Measurements from ENCODE around the gene LOXHD1.

Gene LOXHD1

DNA sequence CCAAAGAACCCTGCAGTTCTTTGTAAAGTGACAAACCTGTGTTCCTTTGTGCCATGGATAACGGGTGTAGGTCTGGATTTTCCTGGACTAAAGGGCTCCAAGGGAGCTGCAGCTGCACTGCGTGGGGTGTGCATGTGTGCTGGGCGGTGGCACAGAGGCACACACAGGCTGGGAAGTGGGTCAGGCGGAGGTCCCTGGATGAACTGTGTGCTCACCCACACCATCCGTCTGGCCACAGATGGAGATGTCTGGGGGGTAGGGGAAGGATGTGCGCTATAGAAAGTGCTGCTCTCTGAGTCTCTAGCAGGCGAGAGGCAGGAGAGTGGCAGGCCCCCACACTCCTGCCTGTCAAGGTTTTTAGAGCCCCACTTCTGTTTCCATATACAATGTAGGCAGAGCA is 137.2 kb downstream of the LOXHD1 start:
- H3K9ac ChIP-seq (ENCODE audit: low read depth in 1 of 2, low read length in 2 of 2), result no peak overlapping the region
- no peak overlapping the region for H3K27ac ChIP-seq (ENCODE audit: low read depth in 2 of 2, low read length in 2 of 2)
- no peaks in the 10 kb centered on the region for H3K27me3 ChIP-seq (ENCODE audit: control insufficient read depth in 2 of 2, insufficient read depth in 2 of 2, low read length in 2 of 2)
- no peak overlapping the region for H3K4me3 ChIP-seq (ENCODE audit: low read length in 2 of 2)
- no peaks in the 10 kb centered on the region for H3K9me3 ChIP-seq (ENCODE audit: control insufficient read depth in 2 of 2, low read length in 2 of 2)
- no peaks in the 10 kb centered on the region for H3K36me3 ChIP-seq (ENCODE audit: control insufficient read depth in 2 of 2, insufficient read depth in 2 of 2, low read length in 2 of 2)
- no peaks in the 10 kb centered on the region for H3K4me1 ChIP-seq (ENCODE audit: control insufficient read depth in 2 of 2, insufficient read depth in 2 of 2, low read length in 2 of 2)

DNA sequence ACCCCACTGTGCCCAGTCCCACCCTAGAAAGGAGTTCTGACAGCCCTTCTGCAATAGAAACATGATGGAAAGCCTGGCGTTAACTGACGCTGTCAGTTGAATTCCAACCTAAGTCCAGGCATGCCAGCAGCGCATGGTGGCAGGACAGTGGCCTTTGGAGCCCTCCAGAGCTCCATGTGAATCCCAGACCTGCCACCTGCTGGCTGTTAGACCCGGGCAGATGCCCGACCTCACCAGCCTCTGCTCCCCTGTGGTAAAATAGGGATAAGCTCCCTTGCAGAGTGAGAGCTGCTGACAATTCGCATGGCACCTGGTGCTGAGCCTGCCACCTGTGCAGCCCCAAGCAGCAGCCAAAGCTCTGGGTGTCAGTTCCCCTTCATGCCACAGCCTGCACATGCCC is 138.6 kb downstream of the LOXHD1 start:
- Histone ChIP-seq H3K27me3 (ENCODE audit: control insufficient read depth in 2 of 2, insufficient read depth in 2 of 2, low read length in 2 of 2) (no peaks in the 10 kb centered on the region), H3K4me1 (ENCODE audit: control insufficient read depth in 2 of 2, insufficient read depth in 2 of 2, low read length in 2 of 2) (no peaks in the 10 kb centered on the region), H3K36me3 (ENCODE audit: control insufficient read depth in 2 of 2, insufficient read depth in 2 of 2, low read length in 2 of 2) (no peaks in the 10 kb centered on the region), H3K27ac (ENCODE audit: low read depth in 2 of 2, low read length in 2 of 2) (no peak overlapping the region), H3K9ac (ENCODE audit: low read depth in 1 of 2, low read length in 2 of 2) (no peak overlapping the region), H3K9me3 (ENCODE audit: control insufficient read depth in 2 of 2, low read length in 2 of 2) (no peaks in the 10 kb centered on the region), H3K4me3 (ENCODE audit: low read length in 2 of 2) (no peak overlapping the region)

DNA sequence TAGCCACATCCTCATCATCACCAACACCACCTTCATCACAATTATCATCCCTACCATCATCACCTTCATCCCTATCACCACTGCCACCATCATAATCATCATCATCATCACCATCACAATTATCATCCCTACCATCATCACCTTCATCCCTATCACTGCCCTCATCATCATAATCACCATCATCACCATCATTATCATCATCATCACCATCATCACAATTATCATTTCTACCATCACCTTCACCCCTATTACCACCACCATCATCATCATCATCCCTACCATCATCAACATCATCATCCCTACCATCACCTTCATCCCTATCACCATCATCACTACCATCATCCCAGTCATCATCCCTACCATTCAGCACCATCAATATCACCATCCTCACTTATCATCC is 140.5 kb downstream of the LOXHD1 start:
- no peak overlapping the region for H3K4me3 ChIP-seq (ENCODE audit: low read length in 2 of 2)
- H3K27ac ChIP-seq (ENCODE audit: low read depth in 2 of 2, low read length in 2 of 2), result no peak overlapping the region
- H3K36me3 ChIP-seq (ENCODE audit: control insufficient read depth in 2 of 2, insufficient read depth in 2 of 2, low read length in 2 of 2), result no peaks in the 10 kb centered on the region
- no peaks in the 10 kb centered on the region for H3K27me3 ChIP-seq (ENCODE audit: control insufficient read depth in 2 of 2, insufficient read depth in 2 of 2, low read length in 2 of 2)
- no peaks in the 10 kb centered on the region for H3K9me3 ChIP-seq (ENCODE audit: control insufficient read depth in 2 of 2, low read length in 2 of 2)
- H3K9ac ChIP-seq (ENCODE audit: low read depth in 1 of 2, low read length in 2 of 2), result no peak overlapping the region
- H3K4me1 ChIP-seq (ENCODE audit: control insufficient read depth in 2 of 2, insufficient read depth in 2 of 2, low read length in 2 of 2), result no peaks in the 10 kb centered on the region

GRCh38 chr18:46510386-46510785 is 146.6 kb downstream of the LOXHD1 start:
- Histone ChIP-seq H3K4me1 (ENCODE audit: control insufficient read depth in 2 of 2, insufficient read depth in 2 of 2, low read length in 2 of 2) (no peaks in the 10 kb centered on the region), H3K36me3 (ENCODE audit: control insufficient read depth in 2 of 2, insufficient read depth in 2 of 2, low read length in 2 of 2) (no peaks in the 10 kb centered on the region), H3K9me3 (ENCODE audit: control insufficient read depth in 2 of 2, low read length in 2 of 2) (no peaks in the 10 kb centered on the region), H3K27ac (ENCODE audit: low read depth in 2 of 2, low read length in 2 of 2) (no peak overlapping the region), H3K4me3 (ENCODE audit: low read length in 2 of 2) (no peak overlapping the region), H3K27me3 (ENCODE audit: control insufficient read depth in 2 of 2, insufficient read depth in 2 of 2, low read length in 2 of 2) (no peaks in the 10 kb centered on the region), H3K9ac (ENCODE audit: low read depth in 1 of 2, low read length in 2 of 2) (no peak overlapping the region)

GRCh38 chr18:46509530-46509929 is 147.5 kb downstream of the LOXHD1 start:
- H3K9me3 ChIP-seq (ENCODE audit: control insufficient read depth in 2 of 2, low read length in 2 of 2), result no peaks in the 10 kb centered on the region
- H3K27me3 ChIP-seq (ENCODE audit: control insufficient read depth in 2 of 2, insufficient read depth in 2 of 2, low read length in 2 of 2), result no peaks in the 10 kb centered on the region
- H3K9ac ChIP-seq (ENCODE audit: low read depth in 1 of 2, low read length in 2 of 2), result no peak overlapping the region
- no peak overlapping the region for H3K4me3 ChIP-seq (ENCODE audit: low read length in 2 of 2)
- no peaks in the 10 kb centered on the region for H3K36me3 ChIP-seq (ENCODE audit: control insufficient read depth in 2 of 2, insufficient read depth in 2 of 2, low read length in 2 of 2)
- no peak overlapping the region for H3K27ac ChIP-seq (ENCODE audit: low read depth in 2 of 2, low read length in 2 of 2)
- no peaks in the 10 kb centered on the region for H3K4me1 ChIP-seq (ENCODE audit: control insufficient read depth in 2 of 2, insufficient read depth in 2 of 2, low read length in 2 of 2)

- Histone ChIP-seq H3K27ac (ENCODE audit: low read depth in 2 of 2, low read length in 2 of 2) (no peak overlapping the region), H3K27me3 (ENCODE audit: control insufficient read depth in 2 of 2, insufficient read depth in 2 of 2, low read length in 2 of 2) (no peaks in the 10 kb centered on the region), H3K4me3 (ENCODE audit: low read length in 2 of 2) (no peak overlapping the region), H3K9me3 (ENCODE audit: control insufficient read depth in 2 of 2, low read length in 2 of 2) (no peaks in the 10 kb centered on the region), H3K36me3 (ENCODE audit: control insufficient read depth in 2 of 2, insufficient read depth in 2 of 2, low read length in 2 of 2) (no peaks in the 10 kb centered on the region), H3K4me1 (ENCODE audit: control insufficient read depth in 2 of 2, insufficient read depth in 2 of 2, low read length in 2 of 2) (no peaks in the 10 kb centered on the region), H3K9ac (ENCODE audit: low read depth in 1 of 2, low read length in 2 of 2) (no peak overlapping the region)
Measured at GRCh38 chr18:46506974-46507586, 149.9 kb downstream of the LOXHD1 start.

- Histone ChIP-seq H3K27me3 (ENCODE audit: control insufficient read depth in 2 of 2, insufficient read depth in 2 of 2, low read length in 2 of 2) (no peaks in the 10 kb centered on the region), H3K9me3 (ENCODE audit: control insufficient read depth in 2 of 2, low read length in 2 of 2) (no peaks in the 10 kb centered on the region), H3K4me1 (ENCODE audit: control insufficient read depth in 2 of 2, insufficient read depth in 2 of 2, low read length in 2 of 2) (no peaks in the 10 kb centered on the region), H3K27ac (ENCODE audit: low read depth in 2 of 2, low read length in 2 of 2) (no peak overlapping the region), H3K36me3 (ENCODE audit: control insufficient read depth in 2 of 2, insufficient read depth in 2 of 2, low read length in 2 of 2) (no peaks in the 10 kb centered on the region), H3K9ac (ENCODE audit: low read depth in 1 of 2, low read length in 2 of 2) (no peak overlapping the region), H3K4me3 (ENCODE audit: low read length in 2 of 2) (no peak overlapping the region)
Measured at GRCh38 chr18:46502444-46502843, 154.6 kb downstream of the LOXHD1 start.

GRCh38 chr18:46497129-46497528 is 159.9 kb downstream of the LOXHD1 start:
- Histone ChIP-seq H3K4me3 (ENCODE audit: low read length in 2 of 2) (no peak overlapping the region), H3K9me3 (ENCODE audit: control insufficient read depth in 2 of 2, low read length in 2 of 2) (no peaks in the 10 kb centered on the region), H3K9ac (ENCODE audit: low read depth in 1 of 2, low read length in 2 of 2) (no peak overlapping the region), H3K27me3 (ENCODE audit: control insufficient read depth in 2 of 2, insufficient read depth in 2 of 2, low read length in 2 of 2) (no peaks in the 10 kb centered on the region), H3K27ac (ENCODE audit: low read depth in 2 of 2, low read length in 2 of 2) (no peak overlapping the region), H3K36me3 (ENCODE audit: control insufficient read depth in 2 of 2, insufficient read depth in 2 of 2, low read length in 2 of 2) (no peaks in the 10 kb centered on the region), H3K4me1 (ENCODE audit: control insufficient read depth in 2 of 2, insufficient read depth in 2 of 2, low read length in 2 of 2) (no peaks in the 10 kb centered on the region)

GRCh38 chr18:46488471-46489213 is 168.4 kb downstream of the LOXHD1 start:
- no peak overlapping the region for H3K4me3 ChIP-seq (ENCODE audit: low read length in 2 of 2)
- H3K36me3 ChIP-seq (ENCODE audit: control insufficient read depth in 2 of 2, insufficient read depth in 2 of 2, low read length in 2 of 2), result no peaks in the 10 kb centered on the region
- H3K27me3 ChIP-seq (ENCODE audit: control insufficient read depth in 2 of 2, insufficient read depth in 2 of 2, low read length in 2 of 2), result peaks cover 0 to under 1% of the 10 kb centered on the region in 2 donors
- H3K27ac ChIP-seq (ENCODE audit: low read depth in 2 of 2, low read length in 2 of 2), result no peak overlapping the region
- H3K9ac ChIP-seq (ENCODE audit: low read depth in 1 of 2, low read length in 2 of 2), result no peak overlapping the region
- H3K4me1 ChIP-seq (ENCODE audit: control insufficient read depth in 2 of 2, insufficient read depth in 2 of 2, low read length in 2 of 2), result no peaks in the 10 kb centered on the region
- no peaks in the 10 kb centered on the region for H3K9me3 ChIP-seq (ENCODE audit: control insufficient read depth in 2 of 2, low read length in 2 of 2)

GRCh38 chr18:46485675-46486194 is 171.3 kb downstream of the LOXHD1 start:
- Histone ChIP-seq H3K27me3 (ENCODE audit: control insufficient read depth in 2 of 2, insufficient read depth in 2 of 2, low read length in 2 of 2) (peaks cover 0 to 2% of the 10 kb centered on the region in 2 donors), H3K27ac (ENCODE audit: low read depth in 2 of 2, low read length in 2 of 2) (no peak overlapping the region), H3K4me3 (ENCODE audit: low read length in 2 of 2) (no peak overlapping the region), H3K9me3 (ENCODE audit: control insufficient read depth in 2 of 2, low read length in 2 of 2) (no peaks in the 10 kb centered on the region), H3K36me3 (ENCODE audit: control insufficient read depth in 2 of 2, insufficient read depth in 2 of 2, low read length in 2 of 2) (no peaks in the 10 kb centered on the region), H3K9ac (ENCODE audit: low read depth in 1 of 2, low read length in 2 of 2) (no peak overlapping the region), H3K4me1 (ENCODE audit: control insufficient read depth in 2 of 2, insufficient read depth in 2 of 2, low read length in 2 of 2) (no peaks in the 10 kb centered on the region)

Data from mucosa of rectum (tissue), 2 donors.